C4-2B (cell line): ENCODE results near the gene ERC2.

ENCODE experiments used
- ZFX ChIP-seq: fragments of 450-650 bp; IDR thresholded peaks from 2 replicates; pipeline ENCODE4 v1.6.1; 2017
- TF ChIP-seq, protein P1 (sequence below): fragments of 450-650 bp; conservative IDR thresholded peaks from 2 replicates; pipeline ENCODE4 v1.5.1; 2017; ENCODE audit warnings: mild to moderate bottlenecking

DNA sequence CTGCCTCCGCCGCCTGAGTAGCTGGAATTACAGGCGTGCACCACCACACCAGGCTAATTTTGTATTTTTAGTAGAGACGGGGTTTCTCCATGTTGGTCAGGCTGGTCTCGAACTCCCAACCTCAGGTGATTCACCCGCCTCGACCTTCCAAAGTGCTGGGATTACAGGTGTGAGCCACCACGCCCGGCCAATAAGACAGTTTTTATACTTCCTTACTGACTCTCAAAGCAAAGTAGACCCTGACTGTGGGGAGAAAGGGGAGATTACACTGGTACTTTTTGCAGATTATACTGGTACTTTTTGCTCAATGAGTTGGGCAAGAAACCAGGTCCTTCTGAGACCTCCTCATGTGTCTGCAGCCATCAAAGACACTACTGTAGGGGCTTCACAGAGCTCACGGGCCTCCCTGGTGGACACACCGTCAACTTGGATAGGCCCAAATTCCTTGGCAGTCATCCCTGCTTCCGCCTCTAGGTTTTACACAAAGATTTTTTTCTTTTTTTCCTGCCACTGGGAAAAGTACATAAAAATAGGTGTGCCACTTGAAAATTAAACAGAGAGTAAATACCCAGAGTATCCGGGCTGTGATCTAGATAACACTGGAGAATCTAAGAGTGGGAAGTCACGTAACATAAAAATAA lies 837.9 kb downstream of the ERC2 start:
- TF ChIP-seq, protein P1, sequence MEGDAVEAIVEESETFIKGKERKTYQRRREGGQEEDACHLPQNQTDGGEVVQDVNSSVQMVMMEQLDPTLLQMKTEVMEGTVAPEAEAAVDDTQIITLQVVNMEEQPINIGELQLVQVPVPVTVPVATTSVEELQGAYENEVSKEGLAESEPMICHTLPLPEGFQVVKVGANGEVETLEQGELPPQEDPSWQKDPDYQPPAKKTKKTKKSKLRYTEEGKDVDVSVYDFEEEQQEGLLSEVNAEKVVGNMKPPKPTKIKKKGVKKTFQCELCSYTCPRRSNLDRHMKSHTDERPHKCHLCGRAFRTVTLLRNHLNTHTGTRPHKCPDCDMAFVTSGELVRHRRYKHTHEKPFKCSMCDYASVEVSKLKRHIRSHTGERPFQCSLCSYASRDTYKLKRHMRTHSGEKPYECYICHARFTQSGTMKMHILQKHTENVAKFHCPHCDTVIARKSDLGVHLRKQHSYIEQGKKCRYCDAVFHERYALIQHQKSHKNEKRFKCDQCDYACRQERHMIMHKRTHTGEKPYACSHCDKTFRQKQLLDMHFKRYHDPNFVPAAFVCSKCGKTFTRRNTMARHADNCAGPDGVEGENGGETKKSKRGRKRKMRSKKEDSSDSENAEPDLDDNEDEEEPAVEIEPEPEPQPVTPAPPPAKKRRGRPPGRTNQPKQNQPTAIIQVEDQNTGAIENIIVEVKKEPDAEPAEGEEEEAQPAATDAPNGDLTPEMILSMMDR, result no peak
- TF ChIP-seq ZFX, result no peak
